OCI-LY7 (cell line): Measurements from ENCODE around the gene ARFIP1. TPM values are rescaled to one million over a fixed set of nuclear protein-coding genes. Genes with fewer than 3 reads are reported as not detected.
"Not testable (repeated sequence)": the region's sequence is repeated elsewhere in the genome, so short reads cannot be mapped to it uniquely, and the experiment has no call there.

Source experiments
- BruUV-seq: library from RNA; stranded (reverse); fragments of 400-500 nt; replicated peaks from 2 replicates; lab custom pipeline; 2021; lab: Mats Ljungman, UMichigan
- CTCF ChIA-PET: fragments of 300-600 bp; sonication (Branson Sonifier 250); formaldehyde crosslinking; loops from one replicate; lab custom pipeline; 2022; ENCODE audit warnings: antibody characterized with exemption; ENCODE audit not compliant: unreplicated experiment; lab: Charles Lee
- POLR2A ChIA-PET: fragments of 300-600 bp; sonication (Branson Sonifier 250); formaldehyde crosslinking; loops from one replicate; lab custom pipeline; 2022; ENCODE audit warnings: antibody characterized with exemption; lab: Charles Lee
- DNase-seq: peaks from one replicate; pipeline ENCODE4 v3.0.0-alpha.2; 2015; ENCODE audit warnings: low spot score
- H2AFZ ChIP-seq: fragments of 200-600 bp; sonication (generic), shearing (Covaris generic); 2 replicates; pipeline ENCODE4 v1.6.1; 2014; ENCODE audit warnings: mild to moderate bottlenecking, antibody characterized with exemption, low read length, moderate library complexity
- H3K27ac ChIP-seq: fragments of 200-600 bp; sonication (generic); 2 replicates; pipeline ENCODE4 v1.5.1; 2014; ENCODE audit warnings: mixed run types, low read depth, mild to moderate bottlenecking, moderate library complexity, low read length, inconsistent platforms; ENCODE audit not compliant: poor library complexity, severe bottlenecking
- H3K36me3 ChIP-seq: fragments of 200-600 bp; sonication (generic); 2 replicates; pipeline ENCODE4 v1.6.1; 2014; ENCODE audit warnings: mild to moderate bottlenecking, antibody characterized with exemption, low read length, moderate library complexity, mixed read lengths; ENCODE audit not compliant: insufficient read depth
- H3K4me1 ChIP-seq: fragments of 200-600 bp; sonication (generic); 2 replicates; pipeline ENCODE4 v1.5.1; 2014; ENCODE audit warnings: mild to moderate bottlenecking, low read length; ENCODE audit not compliant: insufficient read depth, poor library complexity, severe bottlenecking
- H3K4me2 ChIP-seq: fragments of 200-600 bp; sonication (generic); 2 replicates; pipeline ENCODE4 v1.6.1; 2014; ENCODE audit warnings: mild to moderate bottlenecking, low read length
- H3K4me3 ChIP-seq: fragments of 200-600 bp; sonication (generic); 2 replicates; pipeline ENCODE4 v1.5.1; 2014; ENCODE audit warnings: mild to moderate bottlenecking, low read depth, low read length; ENCODE audit not compliant: poor library complexity, severe bottlenecking
- H3K79me2 ChIP-seq: fragments of 200-600 bp; sonication (generic); 2 replicates; pipeline ENCODE4 v1.6.1; 2016; ENCODE audit warnings: low read depth, mild to moderate bottlenecking, low read length, moderate library complexity, mixed read lengths; ENCODE audit not compliant: insufficient read depth
- H3K9me2 ChIP-seq: fragments of 200-600 bp; sonication (generic); 2 replicates; pipeline ENCODE4 v1.6.1; 2016; ENCODE audit warnings: mild to moderate bottlenecking, low read length, mixed read lengths; ENCODE audit not compliant: insufficient read depth
- H3K9me3 ChIP-seq: fragments of 200-600 bp; sonication (generic); 2 replicates; pipeline ENCODE4 v1.6.1; 2014; ENCODE audit warnings: mild to moderate bottlenecking, mixed run types, low read length, mixed read lengths
- H4K20me1 ChIP-seq: fragments of 200-600 bp; sonication (generic); 2 replicates; pipeline ENCODE4 v1.6.1; 2014; ENCODE audit warnings: mild to moderate bottlenecking, antibody characterized with exemption, low read length, moderate library complexity, mixed read lengths; ENCODE audit not compliant: insufficient read depth
- CTCF ChIP-seq: fragments of 200-600 bp; sonication (generic); conservative IDR thresholded peaks from 2 replicates; pipeline ENCODE4 v1.5.1; 2014; ENCODE audit warnings: mild to moderate bottlenecking, antibody characterized with exemption, low read length, moderate library complexity, mixed read lengths
- EZH2phosphoT487 ChIP-seq: fragments of 200-600 bp; sonication (generic); IDR thresholded peaks from 2 replicates; pipeline ENCODE4 v1.6.1; 2018; ENCODE audit warnings: low read depth, borderline replicate concordance, mild to moderate bottlenecking, mixed run types, antibody characterized with exemption, low read length, moderate library complexity, mixed read lengths
- intact Hi-C: fragments of 100-400 bp; cut with micrococcal nuclease; formaldehyde crosslinking; loops from one replicate; pipeline ENCODE4 v1.10.0; 2022; ENCODE audit not compliant: unreplicated experiment
- total RNA-seq, 2 experiments: library from RNA; depleted of rRNA in 1 of 2; stranded (reverse); fragments of >200 nt in 1 of 2; shearing (Covaris generic) in 1 of 2; gene quantifications; 2 replicates each; pipeline ENCODE4 v1.2.3, GENCODE V29; 2014 to 2022

Gene ARFIP1
- total RNA-seq, 2 experiments from 2014 or later, result 27.0 to 29.3 TPM

GRCh38 chr4:152896811-152897210 lies 117.1 kb downstream of the ARFIP1 start:
- Histone ChIP-seq H3K79me2 (no peaks in the 10 kb centered on the region), H2AFZ (no peak overlapping the region), H3K4me2 (no peak overlapping the region), H3K36me3 (no peaks in the 10 kb centered on the region), H3K9me2 (no peaks in the 10 kb centered on the region), H3K4me3 (no peak overlapping the region), H3K27ac (no peak overlapping the region), H4K20me1 (no peaks in the 10 kb centered on the region), H3K4me1 (no peaks in the 10 kb centered on the region), H3K9me3 (no peaks in the 10 kb centered on the region)
- ChIA-PET POLR2A (interaction anchor here (0.7 to 1.5 kb wide), 4 partner anchors 10 to 34 kb away, joined by 3 to 4 read pairs (median 4); no protein-coding TSS in a partner anchor), CTCF (no interaction called here)
- no peak for DNase-seq
- TF ChIP-seq EZH2phosphoT487 (no peak), CTCF (no peak)
- BruUV-seq, result no TSS peak
- intact Hi-C loops, result no loop called here

GRCh38 chr4:152898133-152898532 lies 118.4 kb downstream of the ARFIP1 start:
- H3K9me2 ChIP-seq, H3K4me2 ChIP-seq, H3K79me2 ChIP-seq, H3K4me3 ChIP-seq, POLR2A ChIA-PET, CTCF ChIA-PET, DNase-seq, H3K9me3 ChIP-seq, BruUV-seq, intact Hi-C loops, H3K27ac ChIP-seq, H3K4me1 ChIP-seq, H4K20me1 ChIP-seq, H2AFZ ChIP-seq, H3K36me3 ChIP-seq: not testable (repeated sequence)

- intact Hi-C loops, result no loop called here
- Histone ChIP-seq H3K27ac (no peak overlapping the region), H3K36me3 (no peaks in the 10 kb centered on the region), H4K20me1 (no peaks in the 10 kb centered on the region), H3K9me2 (no peaks in the 10 kb centered on the region), H3K4me1 (no peaks in the 10 kb centered on the region), H3K4me2 (no peak overlapping the region), H3K9me3 (no peaks in the 10 kb centered on the region), H3K4me3 (no peak overlapping the region), H3K79me2 (no peaks in the 10 kb centered on the region), H2AFZ (no peak overlapping the region)
- CTCF ChIA-PET, result no interaction called here
- POLR2A ChIA-PET, result no interaction called here
- DNase-seq, result no peak
- no peak for TF ChIP-seq EZH2phosphoT487
- TF ChIP-seq CTCF, result no peak
- BruUV-seq, result no TSS peak
These were observed 118.9 kb downstream of the ARFIP1 start for GRCh38 chr4:152898606-152899005.
